Measurements from ENCODE around the gene OSBPL2. TPM values are rescaled to one million over a fixed set of nuclear protein-coding genes. Genes with fewer than 3 reads are reported as not detected.

OSBPL2 gene
- total RNA-seq, 2 experiments from 2014 or later, result 23.6 to 24.3 TPM

GRCh38 chr20:62325172-62325905 is 87.0 kb downstream of the OSBPL2 start:
- intact Hi-C loops (cut with micrococcal nuclease), result no loop called here
- ATAC-seq (no peak), DNase-seq (no peak)
- H3K36me3 Mint-ChIP-seq (ENCODE audit: low read depth), result no peaks in the 10 kb centered on the region
- H3K27me3 Mint-ChIP-seq, result no peaks in the 10 kb centered on the region
- ChIA-PET POLR2A (no interaction called here), CTCF (interaction anchor here (1.1 kb wide), 1 partner anchor 174 kb away, joined by 3 read pairs; no protein-coding TSS in a partner anchor)
- TF ChIP-seq, protein P1, sequence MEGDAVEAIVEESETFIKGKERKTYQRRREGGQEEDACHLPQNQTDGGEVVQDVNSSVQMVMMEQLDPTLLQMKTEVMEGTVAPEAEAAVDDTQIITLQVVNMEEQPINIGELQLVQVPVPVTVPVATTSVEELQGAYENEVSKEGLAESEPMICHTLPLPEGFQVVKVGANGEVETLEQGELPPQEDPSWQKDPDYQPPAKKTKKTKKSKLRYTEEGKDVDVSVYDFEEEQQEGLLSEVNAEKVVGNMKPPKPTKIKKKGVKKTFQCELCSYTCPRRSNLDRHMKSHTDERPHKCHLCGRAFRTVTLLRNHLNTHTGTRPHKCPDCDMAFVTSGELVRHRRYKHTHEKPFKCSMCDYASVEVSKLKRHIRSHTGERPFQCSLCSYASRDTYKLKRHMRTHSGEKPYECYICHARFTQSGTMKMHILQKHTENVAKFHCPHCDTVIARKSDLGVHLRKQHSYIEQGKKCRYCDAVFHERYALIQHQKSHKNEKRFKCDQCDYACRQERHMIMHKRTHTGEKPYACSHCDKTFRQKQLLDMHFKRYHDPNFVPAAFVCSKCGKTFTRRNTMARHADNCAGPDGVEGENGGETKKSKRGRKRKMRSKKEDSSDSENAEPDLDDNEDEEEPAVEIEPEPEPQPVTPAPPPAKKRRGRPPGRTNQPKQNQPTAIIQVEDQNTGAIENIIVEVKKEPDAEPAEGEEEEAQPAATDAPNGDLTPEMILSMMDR (IDR thresholded peaks at IDR 0.05), result no peak
- H3K9me3 Mint-ChIP-seq, result no peaks in the 10 kb centered on the region
- no peaks in the 10 kb centered on the region for H3K4me1 Mint-ChIP-seq (ENCODE audit: low read depth)
- no peak overlapping the region for H3K4me3 Mint-ChIP-seq
- no peak overlapping the region for H3K27ac Mint-ChIP-seq

- TF ChIP-seq, protein P1 (IDR thresholded peaks at IDR 0.05), result no peak
- Mint-ChIP-seq H3K9me3 (no peaks in the 10 kb centered on the region), H3K27me3 (no peaks in the 10 kb centered on the region), H3K4me3 (no peak overlapping the region), H3K27ac (no peak overlapping the region), H3K36me3 (ENCODE audit: low read depth) (no peaks in the 10 kb centered on the region), H3K4me1 (ENCODE audit: low read depth) (no peaks in the 10 kb centered on the region)
- intact Hi-C loops (cut with micrococcal nuclease), result no loop called here
- ChIA-PET POLR2A (no interaction called here), CTCF (no interaction called here)
- ATAC-seq (no peak), DNase-seq (no peak)
These were observed 88.2 kb downstream of the OSBPL2 start for GRCh38 chr20:62326559-62326958.

DNA sequence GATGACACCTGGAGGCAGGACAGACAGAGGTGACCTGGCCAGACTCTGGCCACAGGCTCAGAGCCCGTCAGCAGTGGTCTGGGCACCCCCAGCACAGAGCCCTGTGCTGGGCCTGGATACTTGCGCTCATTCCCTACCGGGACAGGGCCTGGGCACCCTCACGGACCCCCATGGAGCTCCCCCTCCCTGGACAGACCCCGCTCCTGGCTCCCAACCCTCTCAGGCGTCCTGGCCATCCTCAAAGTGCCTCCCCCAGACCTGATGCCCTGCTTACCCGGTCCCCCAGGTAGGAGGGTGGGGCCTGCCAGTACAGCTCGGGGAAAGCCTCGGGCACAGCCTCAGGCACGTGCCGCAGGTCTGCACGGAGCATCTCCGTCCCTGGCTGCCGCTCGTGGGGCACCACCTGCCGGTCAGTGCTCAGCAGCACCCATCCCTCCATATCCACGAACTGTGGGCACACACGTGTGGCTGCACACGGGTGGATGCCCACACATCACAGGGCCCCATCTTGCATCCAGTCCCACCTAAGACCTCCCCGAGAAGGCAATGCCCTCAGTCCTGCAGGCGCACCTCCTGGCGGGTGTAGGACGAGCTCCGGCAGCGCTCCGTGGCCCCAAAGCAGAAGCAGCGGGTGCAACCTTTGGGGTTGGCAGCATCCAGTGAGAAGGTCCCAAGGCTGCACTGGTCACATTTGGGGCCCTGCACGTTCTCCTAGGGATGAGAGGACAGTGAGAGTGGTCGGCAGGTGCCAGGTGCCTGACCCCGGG is 88.8 kb downstream of the OSBPL2 start:
- Mint-ChIP-seq H3K9me3 (no peaks in the 10 kb centered on the region), H3K27ac (no peak overlapping the region), H3K36me3 (ENCODE audit: low read depth) (no peaks in the 10 kb centered on the region), H3K27me3 (no peaks in the 10 kb centered on the region), H3K4me3 (no peak overlapping the region), H3K4me1 (ENCODE audit: low read depth) (no peaks in the 10 kb centered on the region)
- TF ChIP-seq, protein P1 (IDR thresholded peaks at IDR 0.05), result no peak
- ATAC-seq (no peak), DNase-seq (no peak)
- ChIA-PET CTCF (no interaction called here), POLR2A (no interaction called here)
- intact Hi-C loops (cut with micrococcal nuclease), result no loop called here

DNA sequence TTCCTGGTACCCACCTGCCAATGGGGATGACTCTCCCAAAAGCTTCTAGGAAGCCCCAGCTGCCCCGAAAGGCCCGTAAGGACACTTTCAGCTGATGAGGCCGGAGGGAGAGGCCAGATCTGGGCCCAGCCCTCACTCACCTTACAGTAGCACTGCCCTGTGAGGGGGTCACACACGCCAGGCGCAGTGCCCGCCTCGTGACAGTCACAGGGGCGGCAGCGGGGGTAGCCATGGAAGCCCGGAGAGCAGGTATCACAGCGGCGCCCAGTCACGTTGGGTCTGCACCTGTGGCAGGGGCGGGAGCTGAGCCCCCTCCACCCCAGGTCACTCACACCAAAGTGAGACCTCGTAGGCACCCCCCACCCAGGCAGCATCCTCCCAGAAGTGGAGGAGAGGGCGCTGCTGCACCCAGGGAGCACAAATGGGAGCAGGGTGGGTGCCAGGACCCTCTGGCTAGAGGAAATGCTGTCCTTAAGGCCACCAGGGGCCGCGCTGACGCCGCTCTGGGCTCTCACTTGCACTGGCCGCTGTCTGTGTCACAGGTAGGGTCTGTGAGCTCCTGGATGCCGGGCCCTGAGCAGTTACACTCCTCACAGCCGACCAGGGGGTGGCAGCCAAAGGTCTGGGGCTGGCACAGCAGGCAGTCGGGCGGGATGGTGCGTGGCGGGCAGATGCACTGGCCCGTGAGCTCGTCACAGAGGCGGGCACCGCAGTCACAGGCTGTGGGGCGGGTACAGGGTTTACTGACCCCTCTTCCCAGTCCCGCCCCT is 89.6 kb downstream of the OSBPL2 start:
- POLR2A ChIA-PET, result no interaction called here
- DNase-seq, result no peak
- no peak for ATAC-seq
- CTCF ChIA-PET, result interaction anchor here (0.8 kb wide), 1 partner anchor 55 kb away, joined by 3 read pairs; no protein-coding TSS in a partner anchor
- Mint-ChIP-seq H3K9me3 (no peaks in the 10 kb centered on the region), H3K27me3 (no peaks in the 10 kb centered on the region), H3K27ac (no peak overlapping the region), H3K4me1 (ENCODE audit: low read depth) (no peaks in the 10 kb centered on the region), H3K36me3 (ENCODE audit: low read depth) (no peaks in the 10 kb centered on the region), H3K4me3 (no peak overlapping the region)
- TF ChIP-seq, protein P1 (IDR thresholded peaks at IDR 0.05), result no peak
- intact Hi-C loops (cut with micrococcal nuclease), result no loop called here

Measured in activated CD8-positive, alpha-beta T cell treated with anti-CD3 and anti-CD28 coated beads for 36 hours (primary cell).